Stimulated activated CD4-positive, alpha-beta T cell treated with anti-CD3 and anti-CD28 coated beads, TNF-alpha, amount 100 ng/mL, for 48 hours (primary cell): ENCODE data around the gene IL17REL.
A peak's percentile ranks its signal among the peaks of the same experiment; 100 is the strongest.

Experiments
- DNase-seq, 3 donors: peaks; one replicate each; pipeline ENCODE4 v3.0.0-alpha.2; 2020; ENCODE audit warnings: low read depth in 3 of 3

IL17REL gene

GRCh38 chr22:50046019-50046415 is 33.5 kb upstream of the IL17REL start:
- DNase-seq, result no peak

GRCh38 chr22:50045211-50046018 is 32.9 kb upstream of the IL17REL start:
- no peak for DNase-seq

- no peak for DNase-seq
Observed at GRCh38 chr22:50044485-50045118, 32.0 kb upstream of the IL17REL start.

GRCh38 chr22:50041361-50042065 is 28.9 kb upstream of the IL17REL start:
- DNase-seq, result no peak

- DNase-seq, result no peak
Observed at GRCh38 chr22:50040717-50041116, 28.2 kb upstream of the IL17REL start.

GRCh38 chr22:50039669-50040443 is 27.3 kb upstream of the IL17REL start:
- DNase-seq, result no peak

GRCh38 chr22:50035976-50036724 is 23.6 kb upstream of the IL17REL start:
- DNase-seq, result no peak

GRCh38 chr22:50035131-50035881 is 22.7 kb upstream of the IL17REL start:
- no peak for DNase-seq

GRCh38 chr22:50034126-50035081 is 21.8 kb upstream of the IL17REL start:
- DNase-seq, result no peak

- no peak for DNase-seq
Observed at GRCh38 chr22:50032941-50033601, 20.5 kb upstream of the IL17REL start.

GRCh38 chr22:50032109-50032871 is 19.7 kb upstream of the IL17REL start:
- no peak for DNase-seq

GRCh38 chr22:50031189-50032091 is 18.9 kb upstream of the IL17REL start:
- DNase-seq, result no peak

- DNase-seq, result peak; percentile 69 to 83 (median 82)
Observed at GRCh38 chr22:50030297-50031188, 18.0 kb upstream of the IL17REL start.

- peak in 1 of 3 donors; percentile 38 for DNase-seq
Observed at GRCh38 chr22:50027639-50028537, 15.3 kb upstream of the IL17REL start.

GRCh38 chr22:50025993-50026392 is 13.4 kb upstream of the IL17REL start:
- DNase-seq, result no peak
